ENCODE results near the gene AQP2. TPM values are rescaled to one million over a fixed set of nuclear protein-coding genes. Genes with fewer than 3 reads are reported as not detected.

The AQP2 gene
- total RNA-seq, 1 experiment from 2014 or later: not detected

DNA sequence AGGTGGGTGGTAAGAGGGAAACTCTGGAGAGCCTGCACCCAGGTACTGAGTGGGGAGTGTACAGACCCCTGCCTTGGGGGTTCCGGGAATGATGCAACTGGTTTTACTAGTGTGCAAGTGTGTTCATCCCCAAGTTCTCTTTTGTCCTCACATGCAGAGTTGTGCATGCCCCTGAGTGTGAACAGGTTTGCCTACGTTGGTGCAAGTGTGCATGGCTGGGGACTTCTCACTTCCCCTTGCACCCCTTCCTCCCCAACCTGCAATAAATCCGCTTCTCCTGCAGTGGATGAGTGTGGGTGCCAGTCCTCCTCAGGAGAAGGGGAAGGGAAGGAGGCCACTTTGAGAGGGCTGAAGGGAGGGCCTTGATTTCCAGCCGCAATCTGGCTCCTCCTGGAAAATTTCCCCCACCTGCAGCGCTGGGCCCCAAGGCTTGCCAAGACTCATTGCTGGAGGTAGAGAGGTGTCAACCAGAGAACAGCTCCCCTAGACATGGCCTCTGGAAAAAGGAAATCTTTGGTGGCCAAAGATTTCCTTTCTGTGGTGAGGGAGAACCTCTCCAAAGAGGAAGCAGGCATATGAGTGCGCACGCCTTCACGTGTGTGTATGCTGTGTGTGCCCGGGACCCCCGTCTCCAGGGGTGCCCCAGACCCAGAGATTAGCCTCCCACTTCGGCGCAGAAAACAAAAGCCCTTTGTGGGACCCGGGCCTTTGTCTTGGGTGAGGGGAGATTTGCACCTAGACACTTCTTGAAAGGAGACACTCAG is 5.5 kb downstream of the AQP2 start:
- DNase-seq (ENCODE audit: low spot score): no peak

DNA sequence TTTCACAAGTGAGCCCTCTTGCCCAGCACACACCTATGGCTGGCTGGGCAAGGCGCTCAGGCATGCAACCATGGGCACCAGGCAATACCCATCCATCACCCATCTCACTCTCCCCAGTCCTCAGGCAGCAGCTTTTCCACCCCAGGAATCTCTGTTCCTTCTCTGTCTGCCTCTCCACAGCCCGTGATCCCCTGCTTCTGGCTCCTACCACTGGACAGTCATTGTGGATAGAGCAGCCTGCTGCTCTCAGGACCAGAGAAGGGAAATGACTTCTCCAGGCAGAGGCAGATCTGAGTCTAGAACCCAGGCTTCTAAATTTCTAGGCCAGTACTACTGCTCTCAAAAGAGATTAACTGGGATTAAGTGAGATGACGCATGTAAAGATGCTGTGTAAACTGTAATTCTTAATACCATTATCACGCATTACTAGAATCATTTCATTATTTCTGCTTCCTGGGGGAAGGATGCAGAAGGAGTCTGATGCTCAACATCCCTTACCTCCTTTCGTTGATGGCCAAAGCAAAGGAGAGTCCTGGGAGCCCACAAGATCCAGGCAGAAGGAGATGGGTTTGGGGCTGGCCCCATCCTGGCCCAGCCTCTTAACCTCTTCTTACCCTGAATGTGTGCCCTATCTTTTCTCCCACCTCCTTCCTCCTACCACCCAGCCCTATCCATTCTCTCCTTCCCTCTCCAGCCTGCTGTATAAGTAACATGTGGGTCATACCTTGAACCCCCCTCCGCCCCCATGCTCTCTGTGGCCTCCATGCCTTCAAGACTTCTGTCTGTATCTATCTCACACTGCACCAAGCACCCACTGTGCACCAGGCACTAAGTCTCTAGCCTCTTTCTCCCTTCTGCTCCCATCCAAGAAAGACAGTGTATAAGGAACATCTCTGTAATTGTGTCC is 6.4 kb downstream of the AQP2 start:
- no peak for DNase-seq (ENCODE audit: low spot score)

DNA sequence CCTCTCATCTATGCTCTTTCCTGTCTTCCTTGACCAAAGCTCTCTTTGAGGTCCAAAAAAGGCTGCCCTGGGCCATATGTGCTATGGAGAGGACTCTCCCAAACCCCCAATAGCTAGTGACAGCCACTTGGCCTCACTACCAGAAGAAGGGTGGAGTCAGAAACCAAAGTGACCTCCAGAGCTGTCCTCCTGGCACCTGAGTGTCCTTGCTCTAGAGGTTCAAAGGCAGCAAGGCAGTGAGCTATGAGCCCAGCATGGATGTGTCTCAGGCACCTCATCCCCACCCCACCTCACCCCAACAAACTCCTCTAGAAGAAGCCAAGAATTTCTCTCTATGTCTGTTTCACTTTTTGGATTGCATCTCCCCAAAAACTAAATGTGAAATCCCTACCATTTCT is 7.0 kb downstream of the AQP2 start:
- no peak for DNase-seq (ENCODE audit: low spot score)

DNA sequence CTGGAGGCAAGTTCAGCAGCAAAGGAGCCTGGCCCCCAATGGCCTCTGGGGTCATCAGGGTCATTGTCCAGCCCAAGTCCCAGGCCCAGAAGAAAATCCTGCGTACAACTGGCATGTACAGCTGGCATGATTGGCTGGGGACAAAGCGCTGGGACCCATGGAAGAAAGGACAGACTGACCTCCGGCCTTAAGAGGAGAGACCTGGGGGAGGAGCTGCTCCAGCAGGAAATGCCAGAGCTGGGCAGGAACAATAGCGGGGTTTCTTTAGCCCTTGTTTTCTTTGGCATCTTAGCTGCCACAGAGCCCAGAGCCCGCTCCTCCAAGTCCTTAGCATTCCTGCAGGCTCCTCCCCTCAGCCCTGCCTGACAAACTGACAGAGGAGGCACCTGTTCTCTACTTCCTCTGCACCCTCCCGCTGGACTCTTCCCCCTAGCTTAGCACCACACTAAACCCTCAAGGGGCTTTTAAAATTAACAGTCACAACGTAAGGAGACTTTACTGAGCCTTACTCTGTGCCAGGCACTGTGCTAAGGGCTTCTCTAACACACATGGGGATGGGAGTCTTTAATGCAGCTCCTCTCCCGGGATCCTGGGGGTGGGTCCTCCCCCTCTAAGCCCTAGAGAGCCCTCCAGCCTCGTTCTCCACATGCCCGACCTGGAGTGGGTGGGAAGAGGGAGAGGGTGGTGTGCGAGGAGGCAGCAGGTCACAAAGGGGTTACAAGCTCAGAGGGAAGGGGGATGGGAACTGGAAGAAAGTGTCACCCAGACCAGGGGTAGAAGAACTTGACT is 9.3 kb downstream of the AQP2 start:
- DNase-seq (ENCODE audit: low spot score): peak; percentile 93

DNA sequence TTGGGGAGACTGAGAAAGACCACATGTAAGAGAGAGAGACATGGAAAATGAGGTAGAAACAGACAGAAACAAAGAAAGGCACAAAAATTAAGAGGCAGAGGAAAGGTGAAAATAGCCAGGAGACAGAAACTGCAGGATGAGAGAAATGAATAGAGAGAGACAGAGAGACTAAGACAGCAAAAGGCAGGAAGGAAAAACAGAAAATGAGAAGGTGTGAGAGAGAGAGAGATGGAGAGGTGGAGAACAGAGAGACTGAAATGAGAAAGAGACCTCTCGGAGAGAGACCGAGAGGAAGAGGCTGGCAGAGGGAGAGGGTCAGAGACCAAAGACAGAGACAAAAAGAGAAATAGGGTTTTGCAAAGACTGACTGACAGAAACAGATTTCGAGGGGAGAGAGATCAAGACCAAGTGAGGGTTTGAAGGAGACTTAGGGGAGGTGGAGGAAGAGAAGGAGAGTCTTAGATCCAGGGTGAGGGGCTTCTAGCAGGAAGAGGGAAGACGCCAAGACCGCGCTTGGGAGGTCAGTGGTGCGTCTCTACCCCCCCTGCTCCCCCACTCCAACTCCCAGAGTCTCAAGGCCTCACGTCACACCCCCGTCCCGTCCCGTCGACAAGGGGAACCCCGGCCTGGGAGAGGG is 10.1 kb downstream of the AQP2 start:
- DNase-seq (ENCODE audit: low spot score): no peak

DNA sequence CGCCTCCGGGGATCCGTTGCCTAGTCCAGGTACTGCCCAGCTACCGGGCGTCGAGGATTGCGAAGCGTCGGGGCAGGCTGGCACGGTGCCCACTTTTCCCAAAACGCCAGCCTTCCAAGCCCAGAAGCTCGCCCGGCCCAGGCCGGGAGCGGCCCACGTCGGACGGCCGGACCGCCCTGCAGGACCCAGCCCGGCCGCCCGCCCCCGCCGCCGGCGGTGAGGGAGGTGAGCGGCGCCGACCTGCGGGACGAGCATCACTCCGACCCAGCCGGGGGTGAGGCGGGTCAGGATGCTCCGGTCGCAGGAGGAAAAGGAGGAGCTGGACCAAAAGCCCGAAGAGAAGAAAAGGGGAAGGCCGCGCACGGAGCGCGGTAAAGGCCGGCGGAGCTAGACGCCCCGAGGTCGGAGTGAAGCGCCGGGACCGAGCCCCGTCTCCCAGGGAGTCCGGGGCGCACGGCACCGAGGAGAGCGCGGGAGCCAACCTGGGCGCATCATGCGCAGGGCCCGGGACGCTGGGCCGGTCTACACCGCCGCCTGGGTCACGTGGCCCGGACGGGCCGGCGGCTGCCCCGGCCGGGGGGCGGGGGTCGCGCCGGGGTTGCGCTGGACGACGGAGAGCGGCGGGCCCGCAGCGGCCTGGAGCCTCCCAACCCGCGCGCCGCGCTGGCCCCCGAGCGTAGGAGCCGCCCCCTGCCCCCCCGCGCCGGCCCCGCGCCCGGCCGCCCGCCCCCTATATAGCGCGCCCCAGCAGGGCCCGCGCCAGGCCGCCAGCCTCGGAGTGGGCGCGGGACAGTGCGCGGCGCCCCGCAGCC is 10.8 kb downstream of the AQP2 start, which contains the start of gene AQP5:
Gene AQP5 (plus strand): TSS at position 762 of the 812 bp plus-strand sequence. CDS start 146 bp downstream, outside the sequence.
- DNase-seq (ENCODE audit: low spot score): no peak

DNA sequence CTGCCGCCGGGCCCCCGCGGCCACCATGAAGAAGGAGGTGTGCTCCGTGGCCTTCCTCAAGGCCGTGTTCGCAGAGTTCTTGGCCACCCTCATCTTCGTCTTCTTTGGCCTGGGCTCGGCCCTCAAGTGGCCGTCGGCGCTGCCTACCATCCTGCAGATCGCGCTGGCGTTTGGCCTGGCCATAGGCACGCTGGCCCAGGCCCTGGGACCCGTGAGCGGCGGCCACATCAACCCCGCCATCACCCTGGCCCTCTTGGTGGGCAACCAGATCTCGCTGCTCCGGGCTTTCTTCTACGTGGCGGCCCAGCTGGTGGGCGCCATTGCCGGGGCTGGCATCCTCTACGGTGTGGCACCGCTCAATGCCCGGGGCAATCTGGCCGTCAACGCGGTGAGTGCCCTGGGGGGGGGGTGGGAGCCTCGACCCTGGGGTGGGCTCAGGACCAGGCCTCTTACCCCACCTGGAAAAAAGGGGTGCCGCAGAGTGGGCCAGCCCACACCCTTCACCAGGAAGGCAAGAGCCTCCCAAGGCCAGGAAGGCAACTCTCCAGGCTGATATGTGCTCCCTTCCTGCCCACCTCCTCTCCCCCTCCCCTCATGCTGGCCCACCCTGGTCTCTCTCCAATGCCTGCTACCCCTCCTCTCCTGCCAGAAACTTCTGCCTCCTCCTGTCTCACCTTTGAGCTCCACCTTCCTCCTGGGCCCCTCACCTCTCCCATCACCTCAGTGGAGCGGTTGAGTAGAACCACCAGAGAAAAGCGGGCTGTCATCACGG is 11.6 kb downstream of the AQP2 start:
- no peak for DNase-seq (ENCODE audit: low spot score)

DNA sequence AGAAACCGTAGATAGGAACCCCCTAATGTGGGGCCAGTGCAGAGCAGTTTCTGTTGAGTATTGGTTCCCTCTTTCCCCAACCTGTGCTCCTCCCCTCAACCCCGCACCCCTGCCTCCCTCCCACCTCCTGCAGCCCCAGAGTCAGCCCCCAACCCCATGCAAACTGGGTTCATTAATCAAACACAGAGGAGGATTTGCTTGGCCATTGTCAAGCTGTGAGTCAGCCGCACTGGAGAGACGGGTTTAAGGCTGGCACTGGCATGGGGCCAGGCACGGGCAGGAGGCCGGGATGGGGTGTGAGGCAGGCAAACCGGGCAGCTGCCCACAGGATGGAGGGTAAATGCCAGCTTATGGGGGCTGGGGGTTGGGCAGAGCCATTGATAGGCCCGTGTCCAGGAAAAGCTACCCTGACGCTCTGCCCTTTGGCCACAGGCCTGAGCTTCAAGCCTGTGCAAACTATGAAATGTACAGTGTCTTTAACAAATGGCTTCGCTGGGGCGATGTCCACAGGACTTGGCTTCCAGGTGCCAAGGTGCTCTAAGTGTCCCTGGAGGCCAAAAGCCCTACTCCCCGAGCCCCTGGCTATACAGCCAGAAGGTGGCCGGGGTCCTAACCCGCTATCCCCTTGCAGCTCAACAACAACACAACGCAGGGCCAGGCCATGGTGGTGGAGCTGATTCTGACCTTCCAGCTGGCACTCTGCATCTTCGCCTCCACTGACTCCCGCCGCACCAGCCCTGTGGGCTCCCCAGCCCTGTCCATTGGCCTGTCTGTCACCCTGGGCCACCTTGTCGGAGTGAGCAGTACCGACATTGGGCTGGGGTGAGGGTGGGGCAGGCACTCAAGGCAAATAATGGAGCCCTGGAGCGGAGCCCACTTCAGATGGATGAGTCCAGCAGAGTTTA is 12.6 kb downstream of the AQP2 start:
- DNase-seq (ENCODE audit: low spot score): peak; percentile 81

DNA sequence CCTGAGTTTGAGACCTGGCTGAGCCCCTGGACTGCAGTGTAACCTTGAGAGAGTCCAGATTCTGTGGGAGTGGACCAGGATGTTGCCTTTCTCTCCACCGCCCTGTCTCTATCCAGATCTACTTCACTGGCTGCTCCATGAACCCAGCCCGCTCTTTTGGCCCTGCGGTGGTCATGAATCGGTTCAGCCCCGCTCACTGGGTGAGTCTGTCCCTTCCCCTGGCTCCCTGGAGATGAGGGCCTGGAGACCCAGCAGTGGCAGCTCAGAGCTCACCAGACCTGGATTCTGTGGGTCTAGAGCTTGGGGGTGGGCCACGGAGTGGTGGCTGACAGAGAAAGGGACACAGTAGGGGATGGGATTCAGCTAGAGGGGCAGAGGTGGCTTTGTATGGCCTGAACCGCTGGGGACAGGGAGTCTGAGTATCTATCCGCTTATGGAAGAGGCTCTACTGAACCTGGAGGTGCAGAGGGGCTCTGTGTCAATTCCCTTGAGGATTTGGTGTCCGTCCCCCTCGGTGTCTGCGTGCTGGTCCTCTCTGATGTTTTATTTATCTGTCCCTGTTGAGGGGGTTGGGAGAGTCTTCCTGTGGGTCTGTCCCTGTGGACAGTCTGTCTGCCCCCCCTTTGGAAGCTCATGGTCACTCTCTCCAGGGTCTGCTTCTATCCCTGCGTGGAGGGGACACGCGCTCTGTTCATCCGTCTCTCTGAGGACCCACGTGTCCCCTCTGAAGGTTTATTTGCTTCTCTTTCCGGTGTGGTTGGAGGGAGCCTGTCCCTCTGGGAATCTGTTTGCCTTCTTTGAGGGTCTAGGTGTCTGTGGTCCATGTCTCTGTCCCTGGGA is 13.7 kb downstream of the AQP2 start:
- DNase-seq (ENCODE audit: low spot score): no peak

DNA sequence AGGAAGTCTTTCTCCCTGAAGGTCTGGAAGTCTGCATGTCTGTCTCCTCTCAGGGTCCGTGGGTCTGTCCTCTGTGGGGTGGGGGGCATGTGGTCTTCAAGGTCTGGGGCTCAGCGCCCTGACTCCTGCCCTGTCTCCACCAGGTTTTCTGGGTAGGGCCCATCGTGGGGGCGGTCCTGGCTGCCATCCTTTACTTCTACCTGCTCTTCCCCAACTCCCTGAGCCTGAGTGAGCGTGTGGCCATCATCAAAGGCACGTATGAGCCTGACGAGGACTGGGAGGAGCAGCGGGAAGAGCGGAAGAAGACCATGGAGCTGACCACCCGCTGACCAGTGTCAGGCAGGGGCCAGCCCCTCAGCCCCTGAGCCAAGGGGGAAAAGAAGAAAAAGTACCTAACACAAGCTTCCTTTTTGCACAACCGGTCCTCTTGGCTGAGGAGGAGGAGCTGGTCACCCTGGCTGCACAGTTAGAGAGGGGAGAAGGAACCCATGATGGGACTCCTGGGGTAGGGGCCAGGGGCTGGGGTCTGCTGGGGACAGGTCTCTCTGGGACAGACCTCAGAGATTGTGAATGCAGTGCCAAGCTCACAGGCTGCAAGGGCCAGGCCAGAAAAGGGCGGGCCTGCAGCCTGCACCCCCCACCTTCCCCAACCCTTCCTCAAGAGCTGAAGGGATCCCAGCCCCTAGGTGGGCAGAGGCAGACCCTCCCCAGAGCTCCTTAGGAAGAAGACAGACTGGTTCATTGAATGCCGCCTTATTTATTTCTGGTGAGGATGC is 14.5 kb downstream of the AQP2 start:
- no peak for DNase-seq (ENCODE audit: low spot score)

DNA sequence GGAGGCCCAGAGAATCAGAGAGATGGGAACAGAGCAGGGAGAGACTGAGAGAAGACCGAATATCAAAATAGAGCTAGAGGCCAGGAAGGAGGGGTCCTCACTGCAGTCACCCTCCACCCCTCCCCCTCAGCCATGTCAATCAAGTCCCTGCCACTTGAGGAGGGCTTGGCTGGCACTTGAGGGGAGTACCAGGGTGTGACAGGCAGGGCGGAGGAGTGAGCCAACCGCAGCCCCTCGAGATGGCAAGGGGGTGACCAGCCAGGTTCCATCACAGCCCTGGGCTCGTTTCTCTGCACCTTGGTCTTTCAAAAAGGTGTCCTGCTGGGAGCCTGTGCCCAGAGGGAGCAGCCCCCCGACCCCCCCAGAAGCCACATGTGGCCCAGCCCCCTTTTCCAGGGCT is 15.3 kb downstream of the AQP2 start:
- no peak for DNase-seq (ENCODE audit: low spot score)

DNA sequence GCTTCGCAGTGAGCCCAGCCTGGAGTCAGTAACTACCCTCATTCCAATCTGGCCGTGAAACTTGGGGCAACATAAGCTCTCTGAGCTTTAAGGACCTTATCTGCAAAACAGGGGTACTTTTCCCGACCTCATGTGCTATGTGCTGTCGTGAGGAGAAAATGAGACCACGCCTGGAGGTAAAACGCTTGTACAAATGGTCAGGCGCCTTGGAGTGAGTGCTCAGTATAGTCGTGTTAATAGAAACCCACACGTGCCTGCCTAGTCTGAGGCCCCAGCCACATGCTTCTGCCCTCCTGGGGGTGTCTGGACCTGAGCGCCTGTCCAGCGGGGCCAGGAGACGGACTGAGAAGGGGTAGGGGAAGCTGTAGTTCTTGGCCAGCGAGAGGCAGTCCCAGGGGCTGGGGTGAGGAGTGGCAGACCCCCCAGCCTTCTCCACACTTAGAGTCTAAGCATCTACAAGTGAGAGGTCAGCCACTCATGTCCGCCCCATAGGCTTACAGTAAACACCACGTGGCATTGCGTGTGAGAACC is 16.0 kb downstream of the AQP2 start:
- DNase-seq (ENCODE audit: low spot score): no peak

DNA sequence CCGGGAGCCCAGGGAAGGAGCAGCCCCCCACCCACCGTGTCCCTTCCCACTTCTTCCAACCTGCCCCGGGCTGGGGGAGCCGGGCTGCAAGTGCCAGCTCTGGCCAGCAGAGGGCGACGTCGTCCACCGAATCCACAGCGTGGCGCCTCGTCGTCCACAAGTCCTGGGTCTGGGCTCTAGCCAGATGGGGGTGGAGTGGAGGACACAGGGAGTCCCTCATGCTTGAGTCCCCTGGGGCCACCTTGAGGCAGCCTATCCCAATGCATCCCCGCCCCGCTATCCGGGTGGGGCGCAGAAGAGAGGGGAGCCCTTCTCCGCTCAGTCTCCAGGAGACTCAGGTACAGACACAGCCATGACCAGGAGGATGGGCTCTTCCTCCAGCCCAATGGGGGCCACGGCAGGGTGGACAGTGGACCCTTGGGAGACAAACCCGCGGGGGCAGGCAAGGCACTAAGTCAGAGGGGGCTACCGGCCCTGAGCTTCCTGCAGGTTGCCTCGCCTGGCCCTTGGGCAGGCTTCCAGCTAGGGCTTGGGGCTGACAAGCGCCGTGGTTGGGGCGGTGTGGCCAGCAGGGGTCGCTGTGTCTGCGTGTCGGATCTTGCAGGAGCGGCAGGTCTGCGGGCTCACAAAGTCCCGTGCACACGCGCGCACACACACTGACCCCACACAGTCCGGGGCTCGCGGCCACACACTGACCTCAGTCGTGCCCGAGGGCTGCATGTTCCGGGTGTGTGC is 16.7 kb downstream of the AQP2 start:
- peak; percentile 79 for DNase-seq (ENCODE audit: low spot score)

DNA sequence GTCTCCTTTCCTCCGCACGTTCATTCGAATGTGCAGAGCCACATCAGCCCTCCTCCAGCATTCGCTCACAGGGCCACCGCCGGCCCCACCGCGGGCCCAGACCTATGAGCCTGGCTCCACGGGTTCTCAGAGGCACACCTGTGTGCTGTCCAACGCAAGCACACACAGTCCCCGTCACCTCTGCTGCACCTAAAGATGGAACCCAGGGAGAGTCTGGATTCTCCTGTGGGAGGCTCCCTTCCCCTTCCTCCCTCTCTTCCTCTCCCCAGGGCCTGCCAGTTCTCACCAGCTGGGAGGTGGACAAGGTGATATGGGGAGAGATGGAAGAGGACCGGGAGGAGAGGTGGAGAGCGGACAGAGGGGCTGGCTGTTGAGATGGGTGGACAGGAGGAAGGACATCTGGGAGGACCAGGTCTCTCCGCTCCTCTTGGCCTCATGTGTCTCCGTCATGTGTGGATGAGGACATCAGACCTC is 17.3 kb downstream of the AQP2 start:
- no peak for DNase-seq (ENCODE audit: low spot score)

DNA sequence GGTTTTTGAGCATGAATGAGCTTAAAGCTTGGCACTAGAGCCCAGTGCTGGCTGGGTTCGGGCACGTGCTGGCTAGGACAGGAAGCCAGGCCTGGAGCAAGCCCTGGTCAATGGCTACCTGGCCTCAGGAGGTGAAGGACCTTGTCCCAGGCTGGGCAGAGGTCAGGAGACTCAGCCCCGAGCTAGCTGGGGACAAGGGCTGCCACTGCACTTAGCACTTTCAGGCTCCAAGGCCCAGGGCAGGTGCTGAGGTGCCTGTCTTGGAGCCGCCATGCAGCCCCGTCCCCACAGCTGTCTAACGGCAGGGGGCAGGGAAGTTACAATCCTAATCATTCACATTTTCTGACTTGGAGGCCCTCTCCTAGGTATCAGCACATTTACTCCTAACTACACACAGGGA is 17.9 kb downstream of the AQP2 start:
- no peak for DNase-seq (ENCODE audit: low spot score)

DNA sequence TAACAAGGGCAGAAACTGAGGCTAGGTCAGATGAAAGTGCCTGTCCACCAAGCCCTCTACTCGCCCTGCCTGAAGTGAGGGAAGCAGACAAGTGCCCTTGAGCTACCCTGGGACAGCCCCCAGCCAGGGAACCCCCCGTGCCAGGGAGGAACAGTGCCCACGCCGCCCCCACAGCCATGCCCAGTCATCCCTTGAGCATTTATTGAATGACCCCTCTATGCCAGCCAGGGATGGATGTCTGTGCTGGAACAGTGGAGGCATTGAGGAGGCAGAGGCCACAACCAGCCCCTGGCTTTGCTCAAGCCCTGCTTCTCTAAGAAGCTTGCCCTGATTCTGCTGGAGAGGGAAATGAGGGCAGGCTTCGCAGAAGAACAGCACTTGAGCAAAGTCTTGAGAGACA is 18.5 kb downstream of the AQP2 start:
- DNase-seq (ENCODE audit: low spot score): no peak
